Mesendoderm (in vitro differentiated cells): Measurements from ENCODE around the gene PROK2. TPM values are rescaled to one million over a fixed set of nuclear protein-coding genes. Genes with fewer than 3 reads are reported as not detected.

Experiments
- small RNA-seq: library from polyadenylated mRNA; stranded (forward); fragments of <200 nt; extraction: miRNeasy Mini kit (QIAGEN cat#:217004); gene quantifications from one replicate; pipeline ENCODE3, GENCODE V24; 2013; ENCODE audit not compliant: insufficient read depth

Gene PROK2

Small RNA genes within 50 kb of the gene (small RNA-seq; reads per million reads assigned to genes)
- not detected for gene RN7SL271P
